ENCODE measurements around the gene C1orf159. TPM values are rescaled to one million over a fixed set of nuclear protein-coding genes. Genes with fewer than 3 reads are reported as not detected.

Gene C1orf159
- total RNA-seq, 4 donors from 2014 or later, result 14.0 to 32.0 (median 22.7) TPM

DNA sequence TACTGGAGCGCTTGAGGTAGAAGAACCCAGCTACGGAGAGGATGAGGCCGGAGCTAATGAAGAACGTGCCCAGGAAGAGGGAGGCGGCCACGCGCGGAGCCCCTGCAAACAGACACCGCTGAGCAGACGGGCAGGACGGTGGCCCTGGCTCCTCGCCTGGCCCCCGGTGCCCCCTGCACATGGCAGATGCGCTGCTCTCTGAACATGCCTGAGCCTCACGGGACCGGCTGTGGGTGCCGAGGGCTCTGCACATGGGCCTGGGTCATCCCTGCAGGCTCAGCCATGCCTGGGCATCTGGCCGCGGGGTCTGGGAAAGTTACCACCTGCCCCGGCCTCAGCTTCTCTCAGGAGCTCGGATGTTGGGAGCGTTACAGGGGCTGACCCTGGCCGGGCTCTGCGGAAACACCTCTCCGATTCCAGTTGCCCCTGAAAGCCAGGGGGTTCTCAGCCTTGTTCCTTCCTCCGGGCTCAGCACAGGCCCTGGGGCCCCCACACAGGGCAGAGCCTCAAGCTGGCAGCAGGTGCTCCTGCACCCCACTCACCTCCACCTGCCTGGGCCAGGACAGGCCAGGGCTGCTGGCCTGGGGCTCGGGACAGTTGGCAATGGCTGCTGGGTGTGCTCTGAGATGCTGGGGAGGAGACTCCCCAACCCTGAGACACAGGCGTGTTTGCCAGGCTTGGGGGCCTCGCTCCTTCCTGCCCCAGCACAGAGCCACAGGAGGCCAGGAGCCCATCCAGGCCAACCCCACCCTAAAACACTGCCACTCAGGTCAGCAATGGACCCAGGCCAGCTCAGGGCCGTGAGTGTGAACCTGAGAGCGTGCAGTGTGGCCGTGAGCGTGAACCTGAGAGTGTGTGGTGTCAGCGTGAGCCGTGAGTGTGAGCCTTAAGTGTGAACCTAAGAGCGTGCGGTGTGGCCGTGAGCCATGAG, 29.7 kb downstream of the C1orf159 start:
- TF ChIP-seq, protein P1, sequence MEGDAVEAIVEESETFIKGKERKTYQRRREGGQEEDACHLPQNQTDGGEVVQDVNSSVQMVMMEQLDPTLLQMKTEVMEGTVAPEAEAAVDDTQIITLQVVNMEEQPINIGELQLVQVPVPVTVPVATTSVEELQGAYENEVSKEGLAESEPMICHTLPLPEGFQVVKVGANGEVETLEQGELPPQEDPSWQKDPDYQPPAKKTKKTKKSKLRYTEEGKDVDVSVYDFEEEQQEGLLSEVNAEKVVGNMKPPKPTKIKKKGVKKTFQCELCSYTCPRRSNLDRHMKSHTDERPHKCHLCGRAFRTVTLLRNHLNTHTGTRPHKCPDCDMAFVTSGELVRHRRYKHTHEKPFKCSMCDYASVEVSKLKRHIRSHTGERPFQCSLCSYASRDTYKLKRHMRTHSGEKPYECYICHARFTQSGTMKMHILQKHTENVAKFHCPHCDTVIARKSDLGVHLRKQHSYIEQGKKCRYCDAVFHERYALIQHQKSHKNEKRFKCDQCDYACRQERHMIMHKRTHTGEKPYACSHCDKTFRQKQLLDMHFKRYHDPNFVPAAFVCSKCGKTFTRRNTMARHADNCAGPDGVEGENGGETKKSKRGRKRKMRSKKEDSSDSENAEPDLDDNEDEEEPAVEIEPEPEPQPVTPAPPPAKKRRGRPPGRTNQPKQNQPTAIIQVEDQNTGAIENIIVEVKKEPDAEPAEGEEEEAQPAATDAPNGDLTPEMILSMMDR (IDR thresholded peaks at IDR 0.05), result no peak
- no peak for TF ChIP-seq POLR2A (IDR thresholded peaks at IDR 0.05)
- Histone ChIP-seq H3K36me3 (no peaks in the 10 kb centered on the region), H3K9me3 (no peaks in the 10 kb centered on the region), H3K4me3 (no peak overlapping the region), H3K4me1 (no peaks in the 10 kb centered on the region), H3K27me3 (no peaks in the 10 kb centered on the region), H3K27ac (no peak overlapping the region)
- DNase-seq, result peak in 1 of 3 donors; percentile 35

DNA sequence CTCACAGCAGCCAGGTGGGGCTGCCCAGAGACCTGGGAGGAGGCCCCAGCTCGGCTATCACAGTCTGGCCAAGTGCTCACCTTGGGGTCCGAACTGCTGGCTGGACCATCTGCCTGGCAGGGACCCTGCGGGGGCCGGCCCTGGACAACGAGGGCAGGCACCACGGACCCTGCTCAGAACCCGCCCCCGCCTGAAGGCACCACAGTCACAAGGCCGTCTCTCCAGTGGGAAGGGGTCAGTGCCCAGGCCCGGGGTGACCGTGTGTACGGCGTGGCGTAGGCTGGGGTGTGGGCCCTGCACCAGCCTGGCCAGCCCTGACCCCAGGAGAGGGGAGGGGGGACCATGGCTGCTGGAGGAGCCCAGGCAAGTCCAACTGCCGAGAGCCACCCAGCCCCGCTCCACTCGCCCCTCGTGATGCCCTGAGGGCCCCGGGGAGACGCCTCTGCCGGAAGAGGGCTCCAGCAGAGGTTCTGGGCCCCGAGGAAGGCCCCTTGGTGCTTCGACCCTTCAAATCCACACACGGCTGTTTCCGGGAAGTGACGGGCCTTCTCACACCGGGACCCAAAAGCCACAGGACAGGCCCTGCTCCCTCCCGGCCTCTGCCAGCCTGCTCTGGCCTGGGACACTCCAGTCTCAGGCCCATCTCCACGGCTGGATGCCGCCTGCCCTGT, 30.6 kb downstream of the C1orf159 start:
- TF ChIP-seq POLR2A (IDR thresholded peaks at IDR 0.05), result no peak
- TF ChIP-seq, protein P1 (IDR thresholded peaks at IDR 0.05), result no peak
- peak in 2 of 3 donors; percentile 10 to 24 for DNase-seq
- Histone ChIP-seq H3K9me3 (no peaks in the 10 kb centered on the region), H3K4me3 (no peak overlapping the region), H3K27me3 (no peaks in the 10 kb centered on the region), H3K36me3 (no peaks in the 10 kb centered on the region), H3K4me1 (peaks cover 0 to 1% (median under 1%) of the 10 kb centered on the region in 4 donors), H3K27ac (no peak overlapping the region)

DNA sequence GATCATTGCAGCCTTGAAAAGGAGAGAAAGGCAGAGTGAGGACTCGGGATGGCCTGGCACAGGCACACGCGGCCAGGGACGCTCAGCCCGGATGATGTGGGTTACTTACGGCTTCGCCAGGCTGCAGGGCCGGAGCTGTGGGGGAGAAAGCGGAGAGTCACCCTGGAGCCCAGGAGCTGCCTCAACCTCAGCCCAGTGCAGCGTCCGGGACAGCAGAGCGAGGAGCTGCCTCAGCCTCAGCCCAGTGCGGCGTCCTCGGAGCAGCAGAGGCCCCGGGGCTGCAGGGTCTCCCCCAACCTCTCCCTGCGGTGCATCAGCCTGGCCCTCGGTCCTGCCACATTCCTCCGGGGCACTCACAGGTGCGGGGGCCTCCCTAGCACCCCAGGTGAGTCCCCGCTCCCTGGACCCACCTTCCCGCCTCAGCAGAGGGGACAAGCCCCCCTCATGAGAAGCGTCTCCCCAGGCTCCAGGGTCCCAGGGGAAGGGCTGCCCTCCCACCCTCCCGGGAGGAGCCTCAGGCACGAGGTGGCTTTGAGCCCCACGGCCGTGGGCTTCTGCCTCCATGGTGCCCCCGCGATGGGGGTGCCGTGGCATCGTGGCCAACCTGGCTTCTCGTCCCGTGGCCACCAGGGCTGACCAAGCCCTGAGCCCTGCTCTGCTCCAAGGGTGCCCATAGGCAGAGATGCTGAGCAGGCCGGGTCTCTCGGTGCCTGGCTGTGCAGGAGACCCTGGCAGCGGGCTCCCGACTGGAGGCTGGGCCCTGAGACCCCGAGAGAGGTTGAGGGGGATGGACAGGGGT, 31.3 kb downstream of the C1orf159 start:
- peaks cover 0 to 9% (median 7%) of the 10 kb centered on the region in 4 donors for H3K4me1 ChIP-seq
- H3K27me3 ChIP-seq, result no peaks in the 10 kb centered on the region
- no peak overlapping the region for H3K4me3 ChIP-seq
- no peak overlapping the region for H3K27ac ChIP-seq
- H3K36me3 ChIP-seq, result no peaks in the 10 kb centered on the region
- H3K9me3 ChIP-seq, result no peaks in the 10 kb centered on the region
- peak in 2 of 3 donors; percentile 13 to 39 for DNase-seq
- no peak for TF ChIP-seq POLR2A (IDR thresholded peaks at IDR 0.05)
- TF ChIP-seq, protein P1 (IDR thresholded peaks at IDR 0.05), result no peak

DNA sequence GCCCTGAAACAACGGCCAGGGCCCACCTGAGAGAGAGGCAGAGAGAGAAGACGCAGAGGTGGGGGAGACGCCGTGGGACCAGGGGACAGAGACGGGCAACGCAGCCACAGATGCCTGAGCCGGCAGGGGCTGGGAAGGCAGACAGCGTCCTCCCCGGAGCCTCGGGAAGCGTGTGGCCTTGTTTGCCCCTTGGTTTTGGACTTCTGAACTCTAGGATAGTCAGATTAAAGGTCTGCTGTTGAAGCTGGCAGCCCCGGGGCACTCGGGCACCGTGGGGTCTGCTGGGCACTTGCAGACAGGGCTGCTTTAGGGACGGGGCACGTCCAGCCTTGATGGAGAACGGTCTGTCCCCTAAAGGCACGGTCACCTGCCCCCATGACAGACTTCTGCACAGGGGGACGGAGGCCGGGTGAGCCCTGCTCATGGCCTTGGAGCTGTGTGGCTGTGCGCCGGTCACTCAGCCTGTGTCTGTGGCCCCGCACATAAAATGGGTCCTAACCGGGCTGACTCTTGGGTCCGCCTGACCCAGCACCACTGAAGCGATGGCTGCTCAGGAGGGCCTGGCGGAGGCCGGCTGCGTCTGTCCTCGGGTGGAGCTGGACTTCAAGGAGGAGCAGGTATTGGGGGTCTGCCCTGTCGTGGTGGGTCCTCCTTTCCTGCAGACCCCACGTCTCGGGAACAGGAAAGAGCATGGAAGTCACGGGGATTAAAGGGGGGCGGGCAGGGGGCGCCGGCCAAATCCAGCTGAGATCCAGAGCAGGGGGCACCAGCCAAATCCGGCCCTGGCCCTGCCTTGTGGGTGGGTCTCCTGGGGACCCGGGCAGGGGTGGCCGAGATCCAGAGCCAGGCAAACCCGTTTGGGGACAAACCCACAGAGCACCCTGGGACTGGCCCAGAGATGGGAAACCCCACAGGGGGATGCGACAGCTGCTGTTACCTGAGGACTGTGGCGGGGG, 32.2 kb downstream of the C1orf159 start:
- peaks cover 0 to 14% (median 9%) of the 10 kb centered on the region in 4 donors for H3K4me1 ChIP-seq
- peak in 1 of 3 donors; percentile 41 for DNase-seq
- TF ChIP-seq, protein P1 (IDR thresholded peaks at IDR 0.05), result no peak
- no peak for TF ChIP-seq POLR2A (IDR thresholded peaks at IDR 0.05)
- no peak overlapping the region for H3K27ac ChIP-seq
- H3K9me3 ChIP-seq, result no peaks in the 10 kb centered on the region
- no peak overlapping the region for H3K4me3 ChIP-seq
- H3K36me3 ChIP-seq, result no peaks in the 10 kb centered on the region
- H3K27me3 ChIP-seq, result no peaks in the 10 kb centered on the region
